OCI-LY7 (cell line): Measurements from ENCODE around the gene COPS9. TPM values are rescaled to one million over a fixed set of nuclear protein-coding genes. Genes with fewer than 3 reads are reported as not detected.

Experiments
- BruUV-seq: library from RNA; stranded (reverse); fragments of 400-500 nt; replicated peaks from 2 replicates; lab custom pipeline; 2021; lab: Mats Ljungman, UMichigan
- CTCF ChIA-PET: fragments of 300-600 bp; sonication (Branson Sonifier 250); formaldehyde crosslinking; loops from one replicate; lab custom pipeline; 2022; ENCODE audit warnings: antibody characterized with exemption; ENCODE audit not compliant: unreplicated experiment; lab: Charles Lee
- POLR2A ChIA-PET: fragments of 300-600 bp; sonication (Branson Sonifier 250); formaldehyde crosslinking; loops from one replicate; lab custom pipeline; 2022; ENCODE audit warnings: antibody characterized with exemption; lab: Charles Lee
- DNase-seq: peaks from one replicate; pipeline ENCODE4 v3.0.0-alpha.2; 2015; ENCODE audit warnings: low spot score
- H2AFZ ChIP-seq: fragments of 200-600 bp; sonication (generic), shearing (Covaris generic); 2 replicates; pipeline ENCODE4 v1.6.1; 2014; ENCODE audit warnings: mild to moderate bottlenecking, antibody characterized with exemption, low read length, moderate library complexity
- H3K27ac ChIP-seq: fragments of 200-600 bp; sonication (generic); 2 replicates; pipeline ENCODE4 v1.5.1; 2014; ENCODE audit warnings: mixed run types, low read depth, mild to moderate bottlenecking, moderate library complexity, low read length, inconsistent platforms; ENCODE audit not compliant: poor library complexity, severe bottlenecking
- H3K36me3 ChIP-seq: fragments of 200-600 bp; sonication (generic); 2 replicates; pipeline ENCODE4 v1.6.1; 2014; ENCODE audit warnings: mild to moderate bottlenecking, antibody characterized with exemption, low read length, moderate library complexity, mixed read lengths; ENCODE audit not compliant: insufficient read depth
- H3K4me1 ChIP-seq: fragments of 200-600 bp; sonication (generic); 2 replicates; pipeline ENCODE4 v1.5.1; 2014; ENCODE audit warnings: mild to moderate bottlenecking, low read length; ENCODE audit not compliant: insufficient read depth, poor library complexity, severe bottlenecking
- H3K4me2 ChIP-seq: fragments of 200-600 bp; sonication (generic); 2 replicates; pipeline ENCODE4 v1.6.1; 2014; ENCODE audit warnings: mild to moderate bottlenecking, low read length
- H3K4me3 ChIP-seq: fragments of 200-600 bp; sonication (generic); 2 replicates; pipeline ENCODE4 v1.5.1; 2014; ENCODE audit warnings: mild to moderate bottlenecking, low read depth, low read length; ENCODE audit not compliant: poor library complexity, severe bottlenecking
- H3K79me2 ChIP-seq: fragments of 200-600 bp; sonication (generic); 2 replicates; pipeline ENCODE4 v1.6.1; 2016; ENCODE audit warnings: low read depth, mild to moderate bottlenecking, low read length, moderate library complexity, mixed read lengths; ENCODE audit not compliant: insufficient read depth
- H3K9me2 ChIP-seq: fragments of 200-600 bp; sonication (generic); 2 replicates; pipeline ENCODE4 v1.6.1; 2016; ENCODE audit warnings: mild to moderate bottlenecking, low read length, mixed read lengths; ENCODE audit not compliant: insufficient read depth
- H3K9me3 ChIP-seq: fragments of 200-600 bp; sonication (generic); 2 replicates; pipeline ENCODE4 v1.6.1; 2014; ENCODE audit warnings: mild to moderate bottlenecking, mixed run types, low read length, mixed read lengths
- H4K20me1 ChIP-seq: fragments of 200-600 bp; sonication (generic); 2 replicates; pipeline ENCODE4 v1.6.1; 2014; ENCODE audit warnings: mild to moderate bottlenecking, antibody characterized with exemption, low read length, moderate library complexity, mixed read lengths; ENCODE audit not compliant: insufficient read depth
- EZH2phosphoT487 ChIP-seq: fragments of 200-600 bp; sonication (generic); IDR thresholded peaks from 2 replicates; pipeline ENCODE4 v1.6.1; 2018; ENCODE audit warnings: low read depth, borderline replicate concordance, mild to moderate bottlenecking, mixed run types, antibody characterized with exemption, low read length, moderate library complexity, mixed read lengths
- intact Hi-C: fragments of 100-400 bp; cut with micrococcal nuclease; formaldehyde crosslinking; loops from one replicate; pipeline ENCODE4 v1.10.0; 2022; ENCODE audit not compliant: unreplicated experiment
- total RNA-seq, 2 experiments: library from RNA; depleted of rRNA in 1 of 2; stranded (reverse); fragments of >200 nt in 1 of 2; shearing (Covaris generic) in 1 of 2; gene quantifications; 2 replicates each; pipeline ENCODE4 v1.2.3, GENCODE V29; 2014 to 2022
- TF ChIP-seq, protein P1 (sequence below): fragments of 200-600 bp; sonication (generic); conservative IDR thresholded peaks from 2 replicates; pipeline ENCODE4 v1.5.1; 2014; ENCODE audit warnings: mild to moderate bottlenecking, antibody characterized with exemption, low read length, moderate library complexity, mixed read lengths

Gene COPS9
- total RNA-seq, 2 experiments from 2014 or later, result 106 to 159 TPM

- Histone ChIP-seq H3K4me3 (no peak overlapping the region), H3K27ac (no peak overlapping the region), H2AFZ (no peak overlapping the region), H3K36me3 (no peaks in the 10 kb centered on the region), H3K4me1 (no peaks in the 10 kb centered on the region), H3K79me2 (no peaks in the 10 kb centered on the region), H3K9me3 (no peaks in the 10 kb centered on the region), H4K20me1 (no peaks in the 10 kb centered on the region), H3K4me2 (no peak overlapping the region), H3K9me2 (no peaks in the 10 kb centered on the region)
- TF ChIP-seq EZH2phosphoT487, result no peak
- TF ChIP-seq, protein P1, sequence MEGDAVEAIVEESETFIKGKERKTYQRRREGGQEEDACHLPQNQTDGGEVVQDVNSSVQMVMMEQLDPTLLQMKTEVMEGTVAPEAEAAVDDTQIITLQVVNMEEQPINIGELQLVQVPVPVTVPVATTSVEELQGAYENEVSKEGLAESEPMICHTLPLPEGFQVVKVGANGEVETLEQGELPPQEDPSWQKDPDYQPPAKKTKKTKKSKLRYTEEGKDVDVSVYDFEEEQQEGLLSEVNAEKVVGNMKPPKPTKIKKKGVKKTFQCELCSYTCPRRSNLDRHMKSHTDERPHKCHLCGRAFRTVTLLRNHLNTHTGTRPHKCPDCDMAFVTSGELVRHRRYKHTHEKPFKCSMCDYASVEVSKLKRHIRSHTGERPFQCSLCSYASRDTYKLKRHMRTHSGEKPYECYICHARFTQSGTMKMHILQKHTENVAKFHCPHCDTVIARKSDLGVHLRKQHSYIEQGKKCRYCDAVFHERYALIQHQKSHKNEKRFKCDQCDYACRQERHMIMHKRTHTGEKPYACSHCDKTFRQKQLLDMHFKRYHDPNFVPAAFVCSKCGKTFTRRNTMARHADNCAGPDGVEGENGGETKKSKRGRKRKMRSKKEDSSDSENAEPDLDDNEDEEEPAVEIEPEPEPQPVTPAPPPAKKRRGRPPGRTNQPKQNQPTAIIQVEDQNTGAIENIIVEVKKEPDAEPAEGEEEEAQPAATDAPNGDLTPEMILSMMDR, result no peak
- intact Hi-C loops, result no loop called here
- ChIA-PET POLR2A (no interaction called here), CTCF (no interaction called here)
- DNase-seq, result no peak
- BruUV-seq, result no TSS peak
These were observed 24.9 kb downstream of the COPS9 start for GRCh38 chr2:240111253-240111652.

DNA sequence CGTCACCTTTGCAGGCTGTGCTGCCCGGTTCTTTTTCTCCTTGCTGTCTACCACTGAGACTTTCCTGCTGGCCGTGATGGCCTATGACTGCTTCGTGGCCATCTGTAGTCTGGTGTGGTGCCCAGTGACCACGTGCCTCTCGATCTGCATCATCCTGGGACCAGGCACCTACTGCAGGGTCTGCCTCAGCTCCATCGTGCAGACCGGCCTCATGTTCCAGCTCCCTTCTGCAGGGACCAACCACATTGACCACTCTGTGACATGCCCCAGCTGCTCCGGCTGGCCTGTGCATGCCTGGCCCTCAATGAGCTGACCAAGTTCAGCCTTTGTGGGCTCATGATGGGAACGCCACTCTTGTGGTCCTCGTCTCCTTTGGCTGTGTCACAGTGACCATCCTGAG is 26.7 kb downstream of the COPS9 start:
- no peaks in the 10 kb centered on the region for H3K9me2 ChIP-seq
- no peak for DNase-seq
- intact Hi-C loops, result no loop called here
- no peak overlapping the region for H2AFZ ChIP-seq
- no peaks in the 10 kb centered on the region for H3K9me3 ChIP-seq
- CTCF ChIA-PET, result no interaction called here
- no peaks in the 10 kb centered on the region for H3K36me3 ChIP-seq
- H3K4me2 ChIP-seq, result no peak overlapping the region
- POLR2A ChIA-PET, result no interaction called here
- H3K4me1 ChIP-seq, result no peaks in the 10 kb centered on the region
- no TSS peak for BruUV-seq
- H3K79me2 ChIP-seq, result no peaks in the 10 kb centered on the region
- no peak overlapping the region for H3K4me3 ChIP-seq
- H3K27ac ChIP-seq, result no peak overlapping the region
- TF ChIP-seq, protein P1, result no peak
- TF ChIP-seq EZH2phosphoT487, result no peak
- H4K20me1 ChIP-seq, result no peaks in the 10 kb centered on the region

DNA sequence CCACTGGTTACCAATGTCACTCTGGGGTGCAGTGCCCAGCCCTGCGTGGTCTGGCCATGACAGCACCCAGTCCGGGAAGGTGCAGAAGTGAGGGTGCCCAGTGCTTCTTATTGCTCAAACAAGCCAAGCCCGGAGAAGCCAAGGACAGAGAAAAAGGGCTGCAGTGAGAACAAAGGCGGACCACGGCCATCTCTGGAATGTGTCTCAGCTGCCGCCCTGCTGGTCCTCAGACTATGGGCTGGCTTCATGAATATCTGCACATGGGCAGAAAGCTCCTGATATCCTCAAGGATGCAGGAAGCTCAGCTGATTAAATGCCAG is 28.7 kb downstream of the COPS9 start:
- Histone ChIP-seq H4K20me1 (no peaks in the 10 kb centered on the region), H3K4me3 (no peak overlapping the region), H3K4me1 (no peaks in the 10 kb centered on the region), H3K79me2 (no peaks in the 10 kb centered on the region), H3K27ac (no peak overlapping the region), H2AFZ (no peak overlapping the region), H3K9me3 (no peaks in the 10 kb centered on the region), H3K36me3 (no peaks in the 10 kb centered on the region), H3K4me2 (no peak overlapping the region), H3K9me2 (no peaks in the 10 kb centered on the region)
- intact Hi-C loops, result no loop called here
- no peak for DNase-seq
- ChIA-PET POLR2A (no interaction called here), CTCF (no interaction called here)
- TF ChIP-seq, protein P1, result no peak
- TF ChIP-seq EZH2phosphoT487, result no peak
- BruUV-seq, result no TSS peak
